Activated T-cell treated with anti-CD3 and anti-CD28 coated beads for 1 hour (primary cell): ENCODE measurements around the gene NXPH3.

Experiments
- DNase-seq: peaks from one replicate; pipeline ENCODE4 v3.0.0-alpha.2; 2020; ENCODE audit warnings: low read depth

Gene NXPH3

DNA sequence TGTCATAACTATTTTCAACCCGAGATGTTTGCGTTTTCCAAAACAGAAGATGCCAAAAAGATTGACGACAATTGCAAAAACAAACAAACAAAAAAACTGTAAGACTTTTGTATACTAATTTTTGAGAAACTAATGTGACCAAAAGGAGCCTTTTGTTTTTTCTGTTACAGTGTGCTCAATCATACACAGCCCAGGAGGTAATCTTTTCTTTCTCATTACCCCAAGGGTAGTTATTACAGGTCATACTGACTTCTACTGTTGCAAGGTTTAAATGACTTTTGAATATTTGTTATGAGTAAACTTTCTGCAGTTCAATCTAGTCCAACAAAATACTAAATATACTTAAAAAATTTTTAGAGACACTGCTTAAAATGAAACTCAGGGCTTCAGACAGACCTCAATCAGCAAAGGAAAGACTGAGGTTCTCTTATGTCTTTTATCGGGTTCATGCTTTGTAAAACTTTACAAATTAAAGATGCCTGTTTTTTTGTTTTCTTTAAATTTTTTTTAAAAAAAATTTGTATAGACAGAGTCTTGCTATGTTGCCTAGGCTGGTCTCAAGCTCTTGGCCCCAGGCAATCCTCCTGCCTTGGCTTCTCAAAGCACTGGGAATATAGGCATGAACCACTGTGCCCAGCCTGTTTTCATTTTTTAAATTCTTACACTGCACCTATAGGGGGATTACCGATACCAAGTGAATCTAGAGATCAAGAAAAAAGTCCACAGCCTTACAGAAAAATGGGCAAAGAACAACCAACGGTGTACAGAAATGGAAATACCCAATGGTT, 54.6 kb downstream of the NXPH3 start:
- DNase-seq: no peak

DNA sequence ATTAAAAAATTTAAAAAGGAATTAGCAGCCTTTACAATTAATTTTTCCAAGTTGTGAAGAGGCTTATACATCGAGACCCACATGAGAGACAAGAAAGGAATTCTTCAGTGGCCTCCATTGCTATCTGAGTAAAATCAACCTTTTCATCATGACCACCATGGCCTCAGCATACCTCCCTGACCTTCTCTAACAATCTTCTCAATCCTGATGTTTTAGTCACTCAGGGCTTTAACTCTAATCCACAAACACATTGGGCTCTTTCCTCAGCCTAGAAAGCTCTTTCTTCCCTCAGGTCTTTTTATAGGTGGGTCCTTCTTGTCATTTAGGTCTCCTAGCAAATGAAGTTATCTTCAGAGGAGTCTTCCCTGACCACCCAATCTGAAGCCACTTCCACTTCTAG, 55.8 kb downstream of the NXPH3 start:
- no peak for DNase-seq
